Osteocyte (in vitro differentiated cells): ENCODE data around the gene IRGQ. TPM values are rescaled to one million over a fixed set of nuclear protein-coding genes. Genes with fewer than 3 reads are reported as not detected.

Experiments
- DNase-seq: peaks from one replicate; pipeline ENCODE4 v3.0.0; 2021; ENCODE audit warnings: mixed read lengths; ENCODE audit not compliant: unreplicated experiment; ENCODE audit errors: extremely low spot score
- H3K27ac Mint-ChIP-seq: one replicate; pipeline ENCODE4 v1.8.0; 2021; ENCODE audit warnings: mild to moderate bottlenecking, mixed read lengths; ENCODE audit not compliant: unreplicated experiment
- H3K27me3 Mint-ChIP-seq: one replicate; pipeline ENCODE4 v1.8.0; 2021; ENCODE audit warnings: mixed read lengths; ENCODE audit not compliant: unreplicated experiment
- H3K36me3 Mint-ChIP-seq: one replicate; pipeline ENCODE4 v1.8.0; 2021; ENCODE audit warnings: mixed read lengths; ENCODE audit not compliant: unreplicated experiment
- H3K4me1 Mint-ChIP-seq: one replicate; pipeline ENCODE4 v1.8.0; 2021; ENCODE audit warnings: mixed read lengths; ENCODE audit not compliant: unreplicated experiment
- H3K4me3 Mint-ChIP-seq: one replicate; pipeline ENCODE4 v1.8.0; 2021; ENCODE audit warnings: mild to moderate bottlenecking, moderate library complexity, mixed read lengths; ENCODE audit not compliant: unreplicated experiment
- H3K9me3 Mint-ChIP-seq: one replicate; pipeline ENCODE4 v1.8.0; 2021; ENCODE audit warnings: mixed read lengths; ENCODE audit not compliant: unreplicated experiment
- total RNA-seq: library from RNA; stranded (reverse); gene quantifications from 2 replicates; pipeline ENCODE4 v1.2.1, GENCODE V29; 2021
- TF ChIP-seq, protein P1 (sequence below): fragments of 200-600 bp; sonication (generic); IDR thresholded peaks from 2 replicates; pipeline ENCODE4 v1.5.0; 2021; ENCODE audit warnings: antibody characterized with exemption, mild to moderate bottlenecking, moderate library complexity

Gene IRGQ
- total RNA-seq, 1 donor from 2014 or later, result 40.9 TPM

DNA sequence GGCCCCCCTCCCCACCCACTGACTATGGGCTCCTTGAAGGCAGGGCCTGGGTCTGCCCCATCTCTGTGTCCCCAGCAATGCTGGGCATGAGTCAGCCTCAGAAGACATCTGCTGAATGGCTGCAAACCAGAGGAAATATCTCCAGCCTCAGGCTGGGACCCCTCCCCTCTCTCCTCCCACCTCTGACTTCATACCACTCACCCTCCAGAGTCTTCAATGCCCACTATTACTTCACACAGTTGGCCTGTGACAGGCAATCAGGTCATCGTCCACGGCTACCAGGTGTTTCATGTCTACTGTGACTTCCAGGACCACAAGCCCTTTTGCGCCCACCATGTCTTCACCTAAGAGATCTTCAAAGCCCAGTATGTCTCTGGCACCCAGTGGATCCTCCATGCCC, 15.9 kb upstream of the IRGQ start, which contains the start of gene SRRM5:
Gene SRRM5, plus strand, starts transcription at position 301 of the 400 bp plus-strand sequence. Its CDS starts 34 bp downstream, at position 335.
- no peak for DNase-seq
- Mint-ChIP-seq H3K4me3 (no peak within 1 kb of the TSS), H3K4me1 (peaks cover 18% of the 10 kb centered on the region), H3K36me3 (peaks cover 33% of the 10 kb centered on the region), H3K9me3 (no peaks in the 10 kb centered on the region), H3K27ac (peak within 1 kb of the TSS; percentile 56), H3K27me3 (no peaks in the 10 kb centered on the region)
- TF ChIP-seq, protein P1, sequence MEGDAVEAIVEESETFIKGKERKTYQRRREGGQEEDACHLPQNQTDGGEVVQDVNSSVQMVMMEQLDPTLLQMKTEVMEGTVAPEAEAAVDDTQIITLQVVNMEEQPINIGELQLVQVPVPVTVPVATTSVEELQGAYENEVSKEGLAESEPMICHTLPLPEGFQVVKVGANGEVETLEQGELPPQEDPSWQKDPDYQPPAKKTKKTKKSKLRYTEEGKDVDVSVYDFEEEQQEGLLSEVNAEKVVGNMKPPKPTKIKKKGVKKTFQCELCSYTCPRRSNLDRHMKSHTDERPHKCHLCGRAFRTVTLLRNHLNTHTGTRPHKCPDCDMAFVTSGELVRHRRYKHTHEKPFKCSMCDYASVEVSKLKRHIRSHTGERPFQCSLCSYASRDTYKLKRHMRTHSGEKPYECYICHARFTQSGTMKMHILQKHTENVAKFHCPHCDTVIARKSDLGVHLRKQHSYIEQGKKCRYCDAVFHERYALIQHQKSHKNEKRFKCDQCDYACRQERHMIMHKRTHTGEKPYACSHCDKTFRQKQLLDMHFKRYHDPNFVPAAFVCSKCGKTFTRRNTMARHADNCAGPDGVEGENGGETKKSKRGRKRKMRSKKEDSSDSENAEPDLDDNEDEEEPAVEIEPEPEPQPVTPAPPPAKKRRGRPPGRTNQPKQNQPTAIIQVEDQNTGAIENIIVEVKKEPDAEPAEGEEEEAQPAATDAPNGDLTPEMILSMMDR, result no peak

DNA sequence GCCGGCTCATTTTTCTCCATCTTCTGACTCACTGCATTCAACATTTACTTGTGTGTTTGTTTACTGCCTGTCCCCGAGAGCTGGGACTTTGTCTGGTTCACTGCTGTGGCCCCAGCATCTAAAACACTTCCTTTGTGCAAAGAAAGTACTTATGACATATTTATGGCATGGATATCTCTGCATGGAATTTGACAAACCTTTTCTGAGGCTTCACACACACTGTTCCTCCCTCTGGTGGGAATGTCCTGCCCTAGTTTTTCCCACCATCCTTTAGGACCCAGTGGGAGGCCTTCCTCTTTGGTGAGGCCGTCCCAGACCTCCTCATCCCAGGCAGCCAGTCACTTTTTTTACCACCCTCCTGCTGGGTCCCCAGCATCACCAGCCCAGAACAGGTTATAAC, 14.6 kb upstream of the IRGQ start:
- peak overlapping the region; percentile 56 for H3K27ac Mint-ChIP-seq
- no peak overlapping the region for H3K4me3 Mint-ChIP-seq
- no peaks in the 10 kb centered on the region for H3K9me3 Mint-ChIP-seq
- TF ChIP-seq, protein P1, result no peak
- DNase-seq, result no peak
- peaks cover 15% of the 10 kb centered on the region for H3K4me1 Mint-ChIP-seq
- H3K27me3 Mint-ChIP-seq, result no peaks in the 10 kb centered on the region
- peaks cover 35% of the 10 kb centered on the region for H3K36me3 Mint-ChIP-seq

DNA sequence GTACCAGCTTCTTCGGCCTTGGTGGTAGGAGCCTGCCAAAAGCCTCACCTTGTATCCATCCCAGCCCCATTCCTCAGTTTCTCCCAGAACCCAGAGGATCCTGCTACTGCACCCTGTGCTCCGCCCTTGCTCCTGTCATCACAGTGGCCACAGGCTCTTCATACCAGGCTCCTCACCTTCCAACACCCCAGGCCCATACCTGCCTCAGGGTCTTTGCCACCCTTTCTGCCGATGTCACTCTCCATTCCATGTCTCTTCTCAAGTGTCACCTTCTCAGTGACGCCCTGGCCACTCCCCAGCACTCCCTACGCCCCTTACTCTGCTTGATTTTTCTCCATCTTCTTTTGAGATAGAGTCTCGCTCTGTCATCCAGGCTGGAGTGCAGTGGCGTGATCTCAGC, 13.9 kb upstream of the IRGQ start:
- Mint-ChIP-seq H3K4me3 (no peak overlapping the region), H3K9me3 (no peaks in the 10 kb centered on the region), H3K27ac (no peak overlapping the region), H3K27me3 (no peaks in the 10 kb centered on the region), H3K36me3 (peaks cover 35% of the 10 kb centered on the region), H3K4me1 (peaks cover 15% of the 10 kb centered on the region)
- TF ChIP-seq, protein P1, result no peak
- no peak for DNase-seq

DNA sequence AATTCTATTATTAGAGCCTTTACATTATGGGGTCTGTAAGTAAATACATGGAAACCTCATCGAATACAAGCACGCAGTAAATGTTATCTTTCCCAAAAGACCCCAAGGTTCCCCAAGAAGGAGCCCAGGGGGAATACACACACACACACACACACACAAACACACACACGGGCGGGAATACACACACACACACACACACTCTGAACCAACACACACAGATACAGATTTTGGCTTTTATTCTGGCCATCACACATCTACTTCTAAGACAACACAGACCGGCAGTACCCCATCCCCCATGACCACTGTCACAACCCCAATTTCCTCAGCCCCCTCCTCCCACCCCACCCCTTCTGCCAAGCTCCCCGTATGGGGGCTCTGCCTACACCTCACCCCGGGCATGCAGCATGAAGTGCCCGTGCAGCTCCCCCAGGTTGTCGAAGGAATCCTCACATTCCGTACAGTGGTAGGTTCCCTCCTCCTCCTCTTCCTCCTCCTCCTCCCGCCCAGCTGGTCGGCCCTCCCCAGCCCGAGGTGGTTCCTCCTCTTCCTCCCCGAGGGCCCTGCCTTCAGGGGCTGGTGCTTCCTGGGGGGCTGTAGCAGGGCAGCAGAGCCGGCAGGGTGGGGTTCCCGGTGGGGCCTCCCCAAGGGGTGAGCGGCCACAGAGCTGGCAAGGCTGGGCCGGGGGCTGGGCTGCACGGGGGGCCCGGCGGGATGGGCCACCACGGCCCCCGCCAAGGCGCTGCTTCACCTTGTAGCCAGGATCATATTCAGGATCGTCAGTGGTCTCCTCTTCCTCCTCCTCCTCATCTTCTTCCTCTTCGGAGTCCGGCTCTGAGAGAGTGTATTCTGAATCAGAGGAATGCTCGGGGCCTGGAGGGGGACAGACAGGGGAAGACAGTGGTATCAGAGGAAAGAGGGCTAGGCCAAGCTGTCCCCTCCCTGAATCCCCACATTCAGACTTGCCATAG, 11.6 kb upstream of the IRGQ start:
- DNase-seq, result no peak
- TF ChIP-seq, protein P1, result no peak
- H3K9me3 Mint-ChIP-seq, result no peaks in the 10 kb centered on the region
- no peak overlapping the region for H3K4me3 Mint-ChIP-seq
- peaks cover 15% of the 10 kb centered on the region for H3K4me1 Mint-ChIP-seq
- no peaks in the 10 kb centered on the region for H3K27me3 Mint-ChIP-seq
- H3K27ac Mint-ChIP-seq, result no peak overlapping the region
- H3K36me3 Mint-ChIP-seq, result peaks cover 18% of the 10 kb centered on the region

DNA sequence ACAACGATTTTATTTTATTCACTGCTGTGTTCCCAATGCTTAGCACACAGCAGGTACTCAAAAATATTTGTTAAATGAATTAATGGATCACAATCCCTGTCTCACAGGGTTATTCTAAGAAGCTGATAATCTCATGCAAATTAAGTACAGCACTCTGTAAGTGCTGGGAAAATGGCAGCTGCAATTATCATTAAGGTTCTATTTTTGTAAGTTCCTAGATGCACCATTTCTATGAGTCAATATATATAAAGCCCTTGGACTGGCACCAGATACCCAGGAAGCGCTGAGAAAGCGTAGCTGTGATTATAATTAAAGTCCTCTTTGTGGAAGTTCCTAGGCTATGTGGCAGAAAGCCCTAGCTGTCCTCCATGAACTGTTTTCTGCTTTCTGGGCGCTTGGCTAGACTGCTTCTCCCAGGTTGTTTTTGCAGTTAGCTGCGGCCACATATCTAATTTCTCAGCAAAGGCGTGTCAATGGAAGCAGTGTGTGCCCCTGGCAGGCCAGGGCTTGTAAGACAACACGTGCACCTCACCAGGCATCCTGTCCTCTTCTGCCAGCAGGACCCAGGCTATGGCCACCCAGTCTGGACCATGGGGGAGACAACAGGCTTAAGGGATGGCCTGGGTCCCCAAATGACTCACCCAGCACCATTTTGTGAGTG, 10.8 kb upstream of the IRGQ start:
- TF ChIP-seq, protein P1, result no peak
- DNase-seq, result no peak
- H3K9me3 Mint-ChIP-seq, result no peaks in the 10 kb centered on the region
- H3K27ac Mint-ChIP-seq, result no peak overlapping the region
- no peaks in the 10 kb centered on the region for H3K27me3 Mint-ChIP-seq
- H3K4me1 Mint-ChIP-seq, result peaks cover 12% of the 10 kb centered on the region
- no peak overlapping the region for H3K4me3 Mint-ChIP-seq
- H3K36me3 Mint-ChIP-seq, result peaks cover 10% of the 10 kb centered on the region
